NCI-H1436 treated with DMSO at 0.1 percent for 48 hours (cell line): ENCODE results near the gene SLC5A10.
"Not testable (repeated sequence)": the region's sequence is repeated elsewhere in the genome, so short reads cannot be mapped to it uniquely, and the experiment has no call there.

Source experiments
- DNase-seq: peaks from one replicate; lab custom pipeline; 2025; lab: John Stamatoyannopoulos, UW

The SLC5A10 gene

GRCh38 chr17:19018600-19018950 lies 66.6 kb downstream of the SLC5A10 start:
- no peak for DNase-seq

- no peak for DNase-seq
Measured at GRCh38 chr17:19019041-19019941, 67.3 kb downstream of the SLC5A10 start.

- DNase-seq, result no peak
Measured at GRCh38 chr17:19020016-19020415, 68.1 kb downstream of the SLC5A10 start.

- DNase-seq, result not testable (repeated sequence)
Measured at GRCh38 chr17:19021011-19021621, 69.2 kb downstream of the SLC5A10 start.

GRCh38 chr17:19021622-19022083 lies 69.7 kb downstream of the SLC5A10 start:
- DNase-seq, result no peak

- DNase-seq, result no peak
Measured at GRCh38 chr17:19022128-19022527, 70.2 kb downstream of the SLC5A10 start.

- DNase-seq, result no peak
Measured at GRCh38 chr17:19022747-19023146, 70.8 kb downstream of the SLC5A10 start.

- no peak for DNase-seq
Measured at GRCh38 chr17:19023209-19023999, 71.4 kb downstream of the SLC5A10 start.

GRCh38 chr17:19024101-19025078 lies 72.4 kb downstream of the SLC5A10 start:
- DNase-seq, result no peak

- not testable (repeated sequence) for DNase-seq
Measured at GRCh38 chr17:19028671-19029070, 76.7 kb downstream of the SLC5A10 start.

GRCh38 chr17:19029740-19030139 lies 77.8 kb downstream of the SLC5A10 start:
- DNase-seq, result not testable (repeated sequence)

- not testable (repeated sequence) for DNase-seq
Measured at GRCh38 chr17:19030771-19031449, 78.9 kb downstream of the SLC5A10 start.

- DNase-seq, result not testable (repeated sequence)
Measured at GRCh38 chr17:19031729-19032128, 79.8 kb downstream of the SLC5A10 start.

GRCh38 chr17:19032377-19032988 lies 80.5 kb downstream of the SLC5A10 start:
- DNase-seq, result not testable (repeated sequence)

- DNase-seq, result not testable (repeated sequence)
Measured at GRCh38 chr17:19036186-19036585, 84.2 kb downstream of the SLC5A10 start.

- DNase-seq, result not testable (repeated sequence)
Measured at GRCh38 chr17:19037547-19037946, 85.6 kb downstream of the SLC5A10 start.

- DNase-seq, result not testable (repeated sequence)
Measured at GRCh38 chr17:19038007-19038406, 86.0 kb downstream of the SLC5A10 start.

GRCh38 chr17:19038730-19039129 lies 86.8 kb downstream of the SLC5A10 start:
- not testable (repeated sequence) for DNase-seq

- not testable (repeated sequence) for DNase-seq
Measured at GRCh38 chr17:19040350-19040749, 88.4 kb downstream of the SLC5A10 start.

GRCh38 chr17:19041871-19042270 lies 89.9 kb downstream of the SLC5A10 start:
- DNase-seq, result not testable (repeated sequence)
